ENCODE measurements around the gene NME7.
"Not testable (repeated sequence)": the region's sequence is repeated elsewhere in the genome, so short reads cannot be mapped to it uniquely, and the experiment has no call there.

The NME7 gene

DNA sequence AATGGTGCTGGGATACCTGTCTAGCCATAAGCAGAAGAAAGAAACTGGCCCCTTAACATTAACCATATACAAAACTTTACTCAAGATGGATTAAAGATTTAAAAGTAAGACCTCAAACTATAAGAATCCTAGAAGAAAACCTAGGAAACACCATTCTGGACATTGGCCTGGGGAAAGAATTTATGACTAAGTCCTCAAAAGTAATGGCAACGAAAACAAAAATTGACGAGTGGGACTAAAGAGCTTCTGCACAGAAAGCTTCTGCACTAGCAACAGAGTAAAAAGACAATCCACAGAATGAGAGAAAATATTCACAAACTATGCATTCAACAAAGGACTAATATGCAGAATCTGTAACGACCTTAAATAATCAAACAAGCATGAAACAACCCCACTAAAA lies 66.7 kb downstream of the NME7 start:
- no peak for DNase-seq (ENCODE audit: low spot score)

DNA sequence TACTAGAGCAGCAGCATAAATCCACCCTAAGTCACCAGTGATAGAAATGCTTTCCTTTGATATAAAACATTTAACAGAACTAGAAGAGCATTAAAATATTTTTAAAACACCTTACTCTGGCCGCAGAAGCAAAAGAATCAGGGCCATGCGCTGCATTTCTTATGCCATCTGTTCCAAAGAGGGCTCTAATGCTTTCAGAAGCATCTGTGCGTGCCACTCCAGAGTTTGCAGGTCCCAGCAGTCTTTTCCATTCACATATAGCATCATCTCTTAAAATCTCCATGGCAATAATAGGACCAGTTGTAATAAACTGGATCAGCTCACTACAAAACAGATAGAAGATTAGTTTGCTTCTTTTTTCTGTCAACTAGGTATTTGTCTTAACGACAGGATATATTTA lies 69.2 kb downstream of the NME7 start:
- DNase-seq (ENCODE audit: low spot score): no peak

DNA sequence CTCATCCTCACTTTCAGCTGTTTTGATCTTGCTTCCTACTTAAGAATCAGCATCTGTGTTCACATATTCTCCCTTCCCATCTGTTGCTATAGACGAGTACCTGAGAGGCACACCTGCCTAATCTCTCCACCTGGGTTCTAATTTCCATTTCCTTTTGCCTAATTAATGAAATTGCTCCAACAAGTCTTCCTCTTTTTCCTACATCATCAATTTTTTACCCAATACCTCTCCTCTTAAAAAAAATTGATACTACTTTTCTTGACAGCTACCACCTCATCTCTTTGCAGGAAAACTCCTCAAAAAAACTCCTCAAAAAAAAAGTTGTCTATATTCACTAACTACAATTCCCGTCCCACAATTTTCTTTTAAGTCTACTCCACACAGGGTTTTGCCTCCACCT lies 71.8 kb downstream of the NME7 start:
- DNase-seq (ENCODE audit: low spot score): no peak

DNA sequence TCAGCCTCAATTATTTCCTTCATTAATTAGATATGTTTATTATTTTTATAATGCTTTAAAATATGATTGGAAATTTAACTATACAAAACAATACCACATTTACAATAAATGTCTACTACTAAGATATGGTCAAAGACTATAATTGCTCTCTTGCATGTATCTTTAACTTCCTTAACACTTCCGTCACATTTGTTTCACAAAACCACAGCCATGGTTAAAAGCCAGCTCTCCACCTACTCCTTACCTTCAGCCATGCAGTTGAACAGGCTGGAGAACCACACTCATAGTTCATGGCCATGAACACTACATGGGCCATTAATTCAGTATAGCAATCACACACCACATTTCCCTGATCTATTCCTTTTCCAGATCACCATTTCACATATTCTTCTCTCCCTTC lies 72.2 kb downstream of the NME7 start:
- no peak for DNase-seq (ENCODE audit: low spot score)

DNA sequence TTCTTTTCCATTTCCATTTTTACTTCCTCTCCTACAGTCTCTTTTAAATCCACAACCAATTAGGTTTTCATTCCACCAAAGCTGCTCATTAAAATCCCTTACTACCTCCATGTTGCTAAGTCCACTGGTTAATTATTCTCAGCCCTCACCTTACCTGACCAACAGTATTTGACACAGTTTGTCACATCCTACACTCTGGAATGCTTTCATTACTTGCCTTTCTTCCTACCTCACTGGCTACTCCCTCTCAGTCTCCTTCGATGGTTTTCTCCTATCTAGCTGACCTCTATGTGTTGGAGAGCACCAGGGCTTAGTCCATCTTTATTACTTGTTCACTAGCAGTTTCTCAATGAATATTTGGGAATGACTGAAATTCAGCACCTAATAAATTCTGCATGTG lies 78.6 kb downstream of the NME7 start:
- DNase-seq (ENCODE audit: low spot score): no peak

DNA sequence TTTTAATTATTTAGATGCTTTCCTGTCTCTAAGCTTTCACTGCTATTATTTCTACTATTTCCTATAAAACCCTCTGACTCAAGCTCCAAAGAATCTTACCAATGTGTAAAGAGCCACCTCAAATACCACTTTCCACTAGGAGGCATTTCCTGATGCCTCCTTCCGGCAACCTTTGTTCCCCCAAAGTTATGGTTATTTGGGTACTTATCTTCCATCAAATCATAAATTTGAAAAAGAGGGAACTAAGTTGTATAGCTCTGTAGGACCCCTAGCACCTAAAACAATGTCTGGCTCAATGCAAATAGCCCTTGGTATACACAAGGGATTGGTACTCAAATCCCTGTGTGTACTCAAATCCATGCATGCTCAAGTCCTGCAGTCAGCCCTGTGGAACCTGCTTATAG lies 79.6 kb downstream of the NME7 start:
- DNase-seq (ENCODE audit: low spot score): peak; percentile 12

DNA sequence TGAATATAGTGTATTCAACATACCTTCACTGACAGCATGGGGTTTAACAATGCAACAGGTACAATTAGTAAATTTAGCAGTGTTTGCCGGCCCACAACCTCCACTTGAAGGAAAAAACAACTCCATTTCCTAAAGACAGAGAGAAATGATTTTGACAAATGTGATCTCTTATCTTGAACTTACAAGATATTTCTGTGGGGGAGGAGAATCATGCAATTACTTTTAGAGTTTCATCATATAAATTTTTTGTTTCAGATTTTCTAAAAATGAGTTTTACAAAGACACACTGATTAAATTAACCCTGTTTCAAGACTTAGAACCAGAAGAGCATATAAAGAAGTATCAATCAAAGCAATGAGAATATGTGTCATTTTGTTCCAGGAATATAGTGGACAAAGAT lies 80.3 kb downstream of the NME7 start:
- DNase-seq (ENCODE audit: low spot score): no peak

DNA sequence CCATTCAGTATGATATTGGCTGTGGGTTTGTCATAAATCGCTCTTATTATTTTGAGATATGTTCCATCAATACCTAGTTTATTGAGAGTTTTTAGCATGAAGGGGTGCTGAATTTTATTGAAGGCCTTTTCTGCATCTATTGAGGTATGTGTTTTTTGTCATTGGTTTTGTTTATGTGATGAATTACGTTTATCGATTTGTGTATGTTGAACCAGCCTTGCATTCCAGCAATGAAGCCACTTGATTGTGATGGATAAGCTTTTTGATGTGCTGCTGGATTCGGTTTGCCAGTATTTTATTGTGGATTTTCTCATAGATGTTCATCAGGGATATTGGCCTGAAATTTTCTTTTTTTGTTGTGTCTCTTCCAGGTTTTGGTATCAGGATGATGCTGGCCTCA lies 86.0 kb downstream of the NME7 start:
- DNase-seq (ENCODE audit: low spot score): not testable (repeated sequence)

DNA sequence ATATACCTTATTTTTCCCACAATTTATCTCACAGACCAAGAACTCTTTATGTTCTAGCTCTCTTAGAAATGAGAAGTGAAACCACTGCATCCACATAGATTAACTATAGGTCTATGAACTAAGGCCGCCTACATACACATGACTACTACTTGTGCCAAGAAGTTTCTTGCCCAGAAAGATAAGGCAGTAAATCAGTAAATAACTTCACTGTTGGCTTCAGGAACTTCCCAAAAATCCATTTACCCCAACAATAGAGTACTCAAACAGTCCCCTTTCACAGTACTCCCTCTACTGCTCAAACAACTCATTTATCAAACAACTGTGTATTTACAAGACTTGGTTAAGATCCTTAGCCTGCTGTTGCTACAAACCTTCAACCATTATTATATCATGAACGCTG lies 96.5 kb downstream of the NME7 start:
- no peak for DNase-seq (ENCODE audit: low spot score)

DNA sequence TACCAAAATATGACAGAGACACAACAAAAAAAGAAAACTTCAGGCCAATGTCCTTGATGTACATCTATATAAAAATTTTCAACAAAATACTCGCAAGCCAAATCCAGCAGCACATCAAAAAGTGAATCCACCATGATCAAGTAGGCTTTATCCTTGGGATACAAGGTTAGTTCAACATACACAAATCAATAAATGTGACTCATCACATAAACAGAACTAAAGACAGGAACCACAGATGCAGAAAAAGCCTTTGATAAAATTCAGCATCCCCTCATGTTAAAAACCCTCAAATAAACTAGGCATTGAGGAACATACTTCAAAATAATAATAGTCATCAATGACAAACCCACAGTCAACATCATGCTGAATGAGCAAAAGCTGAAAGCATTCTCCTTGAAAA lies 101.5 kb downstream of the NME7 start:
- DNase-seq (ENCODE audit: low spot score): no peak

DNA sequence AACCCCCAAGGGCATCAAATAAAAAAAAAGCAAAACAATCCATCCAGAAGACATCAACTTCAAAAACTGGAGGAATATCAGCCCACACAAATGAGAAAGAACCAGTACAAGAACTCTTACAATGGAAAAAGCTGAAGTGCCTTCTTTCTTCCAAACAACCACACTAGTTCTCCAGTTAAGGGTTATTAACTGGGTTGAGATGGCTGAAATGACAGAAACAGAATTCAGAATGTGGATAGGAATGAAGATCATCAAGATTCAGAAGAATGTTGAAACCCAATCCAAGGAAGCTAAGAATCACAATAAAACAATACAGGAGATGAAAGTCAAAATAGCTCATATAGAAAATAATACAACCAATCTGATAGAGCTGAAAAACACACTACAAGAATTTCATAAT lies 104.5 kb downstream of the NME7 start:
- DNase-seq (ENCODE audit: low spot score): no peak

DNA sequence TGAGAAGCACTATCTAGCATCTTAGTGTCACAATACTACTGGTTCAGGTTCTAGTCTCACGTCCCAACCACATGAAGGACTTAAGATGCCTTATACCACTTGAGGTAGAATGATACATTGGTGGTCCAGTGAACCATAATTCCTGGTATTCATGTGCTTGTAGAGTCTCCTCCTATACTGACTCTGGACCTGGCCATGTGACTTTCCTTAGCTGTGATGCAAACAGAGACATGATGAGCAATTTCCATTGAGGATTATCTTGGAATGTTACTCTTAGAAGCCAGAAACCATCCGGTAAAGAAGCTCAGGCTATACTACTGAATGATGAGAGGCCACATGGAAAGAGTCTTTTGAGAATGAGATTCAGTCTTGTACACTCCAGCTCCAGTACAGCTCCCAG lies 105.7 kb downstream of the NME7 start:
- DNase-seq (ENCODE audit: low spot score): no peak

DNA sequence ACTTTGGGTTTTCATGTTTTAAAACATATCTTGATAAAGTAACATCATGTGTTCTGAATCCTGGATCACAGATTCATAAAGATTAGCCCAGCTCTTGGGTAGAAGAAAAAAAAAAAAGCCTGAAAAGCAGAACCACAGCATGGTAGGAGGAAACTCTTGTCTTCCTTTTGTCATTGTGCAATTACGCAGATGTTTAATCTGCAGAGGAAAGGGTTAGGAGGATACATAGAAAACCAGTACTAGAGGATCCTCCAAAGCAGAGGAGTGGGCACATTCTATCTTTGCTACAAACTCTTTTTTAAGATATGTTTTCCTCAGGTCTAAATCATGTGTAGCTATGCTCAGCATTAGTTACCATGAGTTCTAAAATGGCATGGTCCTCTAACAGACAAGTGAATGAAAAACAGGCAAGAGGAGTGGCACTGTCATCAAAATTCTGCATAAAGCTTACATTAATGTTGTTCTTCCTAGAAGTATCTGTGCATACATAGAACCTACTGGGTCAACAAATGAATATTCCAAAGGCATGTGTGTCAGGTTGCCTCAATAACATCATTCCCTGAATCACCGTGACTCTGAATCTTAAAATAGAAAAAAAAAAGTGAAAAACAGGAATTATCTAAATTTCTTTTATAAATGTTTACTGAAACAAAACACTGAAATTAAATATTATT lies 107.0 kb downstream of the NME7 start:
- no peak for DNase-seq (ENCODE audit: low spot score)

DNA sequence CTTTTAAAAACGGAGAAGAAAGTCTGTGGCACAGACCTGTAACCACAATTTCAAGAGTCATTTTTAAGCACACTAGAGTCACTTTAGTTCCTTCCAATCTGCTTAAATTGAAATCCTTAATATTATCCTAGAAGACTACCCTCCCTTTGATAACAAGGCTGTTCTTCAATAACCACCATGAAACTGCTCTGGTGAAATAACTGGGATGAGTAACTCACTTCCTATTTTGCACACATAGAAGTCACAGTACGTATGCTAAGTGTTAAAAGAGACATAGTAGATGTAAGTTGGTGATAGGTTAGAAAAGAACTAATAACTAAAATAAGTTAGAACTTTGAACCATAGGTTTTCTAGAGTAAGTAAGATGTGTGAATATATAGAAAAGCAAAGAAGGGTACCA lies 107.8 kb downstream of the NME7 start:
- no peak for DNase-seq (ENCODE audit: low spot score)

DNA sequence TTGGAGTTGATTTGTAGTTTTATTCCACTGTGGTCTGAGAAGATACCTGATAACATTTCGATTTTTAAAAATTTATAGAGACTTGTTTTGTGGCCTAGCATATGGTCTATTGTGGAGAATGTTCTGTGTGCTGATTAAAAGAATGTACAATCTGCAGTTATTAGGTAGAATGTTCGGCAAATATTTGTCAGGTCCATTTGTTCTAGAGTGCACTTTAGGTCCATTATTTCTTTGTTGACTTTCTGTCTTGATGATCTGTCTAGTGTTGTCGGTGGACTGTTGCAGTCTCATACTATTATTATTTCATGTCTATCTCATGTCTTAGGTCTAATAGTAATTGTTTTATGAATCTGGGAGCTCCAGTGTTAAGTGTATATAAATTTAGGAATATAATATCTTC lies 116.8 kb downstream of the NME7 start:
- DNase-seq (ENCODE audit: low spot score): no peak

DNA sequence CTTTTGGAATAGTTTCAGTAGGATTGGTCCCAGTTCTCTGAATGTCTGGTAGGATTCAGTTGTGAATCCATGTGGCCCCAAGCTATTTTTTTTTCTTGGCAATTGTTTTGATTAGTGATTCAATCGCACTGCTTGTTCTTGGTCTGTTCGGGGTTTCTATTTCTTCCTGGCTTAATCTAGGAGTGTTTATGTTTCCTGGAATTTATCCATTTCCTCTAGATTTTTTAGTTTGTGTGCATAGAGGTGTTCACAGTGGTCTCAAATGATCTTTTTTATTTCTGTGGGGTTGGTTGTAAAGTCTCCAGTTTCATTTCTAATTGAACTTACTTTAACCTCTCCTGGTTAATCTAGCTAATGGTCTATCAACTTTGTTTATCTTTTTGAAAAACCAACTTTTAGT lies 117.6 kb downstream of the NME7 start:
- DNase-seq (ENCODE audit: low spot score): no peak

DNA sequence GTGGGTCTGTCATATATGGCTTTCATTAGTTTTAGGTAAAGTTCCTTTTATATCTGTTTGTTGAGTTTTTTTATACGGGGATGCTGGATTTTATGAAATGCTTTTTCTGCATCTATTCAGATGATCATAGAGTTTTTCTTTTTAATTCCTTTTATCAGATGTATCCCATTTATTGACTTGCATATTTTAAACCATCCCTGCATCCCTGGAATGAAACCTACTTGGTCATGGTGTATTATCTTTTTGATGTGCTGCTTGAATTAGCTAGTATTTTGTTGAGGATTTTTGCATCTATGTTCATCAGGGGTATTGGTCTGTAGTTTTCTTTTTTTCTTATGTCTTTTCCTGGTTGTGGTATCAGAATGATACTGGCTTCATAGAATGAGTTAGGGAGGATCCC lies 118.0 kb downstream of the NME7 start:
- no peak for DNase-seq (ENCODE audit: low spot score)

DNA sequence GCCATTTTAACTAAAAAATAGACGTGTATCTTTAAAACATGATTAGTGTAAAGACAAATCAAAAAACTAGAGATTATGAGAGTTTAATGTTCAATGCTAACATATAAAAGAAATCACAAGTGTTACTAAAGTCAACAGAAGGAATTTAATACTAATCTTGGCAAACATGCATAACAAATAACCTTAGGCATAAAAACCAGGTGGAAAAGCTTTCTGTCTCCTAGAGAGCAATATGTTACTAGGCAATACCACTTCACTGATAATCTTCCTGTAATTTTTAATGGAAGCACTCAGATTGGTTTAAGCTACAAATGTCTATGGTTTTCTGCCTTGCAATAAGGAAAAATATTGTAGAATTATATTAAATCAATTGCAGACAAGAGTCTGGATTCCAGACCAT lies 121.9 kb downstream of the NME7 start:
- no peak for DNase-seq (ENCODE audit: low spot score)

DNA sequence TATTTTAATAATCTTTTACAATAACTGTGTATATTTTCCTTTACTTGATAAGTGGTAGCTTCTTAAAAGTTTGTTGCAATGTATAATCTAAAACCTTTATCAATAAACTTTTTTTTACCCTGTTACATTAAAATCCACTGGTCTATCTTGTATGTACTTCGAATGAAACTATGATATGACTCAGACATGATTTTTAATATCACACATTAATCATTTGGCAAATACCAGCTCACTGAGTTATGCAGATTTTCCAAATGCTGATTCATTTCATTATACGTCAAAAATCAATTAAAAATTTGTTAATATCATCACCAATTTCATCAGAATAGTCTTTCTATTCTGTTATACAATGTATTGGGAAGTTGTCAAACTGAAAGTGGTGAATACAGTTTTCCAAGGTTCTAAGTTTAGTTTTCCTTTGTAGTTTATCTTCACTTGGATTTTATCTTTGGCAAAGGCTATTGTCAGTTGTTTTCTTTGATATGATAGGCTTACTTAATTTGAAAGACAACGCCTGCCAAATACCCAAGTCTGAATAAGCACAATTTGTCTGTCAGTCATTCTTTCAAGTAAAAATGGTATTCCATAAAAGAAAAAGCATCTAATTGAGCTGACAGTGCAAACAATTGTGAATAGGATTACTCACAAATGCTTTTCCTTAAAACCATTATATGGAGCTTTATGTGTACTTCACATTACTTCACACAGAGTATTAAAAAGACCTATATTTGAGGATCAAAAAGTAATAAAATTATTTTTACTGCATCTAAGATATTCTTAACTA lies 127.0 kb downstream of the NME7 start:
- DNase-seq (ENCODE audit: low spot score): no peak

DNA sequence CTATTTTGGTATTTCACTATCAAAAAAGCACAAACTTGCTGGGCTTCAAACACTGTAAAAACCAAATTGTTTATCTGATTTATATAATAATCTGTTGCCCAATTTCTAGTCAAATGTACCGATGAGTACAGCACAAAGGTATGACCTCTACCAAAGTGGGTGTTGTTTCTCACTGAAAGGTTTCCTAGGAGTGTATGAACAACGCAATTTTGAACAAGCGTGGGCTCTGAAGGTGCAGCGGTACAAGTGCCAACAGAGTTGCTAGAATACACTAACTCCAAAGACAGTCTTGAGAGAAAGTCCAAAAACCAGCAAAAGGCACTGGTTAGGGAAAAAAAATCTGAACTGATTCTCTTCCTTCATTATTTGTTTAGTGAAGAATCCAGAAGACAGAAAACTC lies 130.7 kb downstream of the NME7 start:
- DNase-seq (ENCODE audit: low spot score): no peak

DNA sequence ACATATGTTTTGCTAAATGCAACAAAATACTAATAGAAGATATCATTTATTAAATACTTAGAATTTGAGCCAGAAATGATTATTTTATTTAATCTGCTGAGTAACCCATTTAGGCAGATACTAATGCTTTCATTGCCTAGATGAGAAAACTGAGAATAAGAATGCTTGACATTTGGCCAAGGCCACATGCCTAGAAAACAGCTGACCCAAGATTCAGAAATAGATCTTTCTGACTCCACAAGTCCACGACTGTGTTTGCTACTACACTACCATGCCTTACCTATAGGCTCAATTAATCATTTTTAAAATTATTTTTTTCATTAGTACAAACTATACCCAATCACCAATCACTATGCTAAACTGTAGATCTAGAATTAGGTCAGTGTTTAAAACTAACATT lies 131.5 kb downstream of the NME7 start:
- no peak for DNase-seq (ENCODE audit: low spot score)

DNA sequence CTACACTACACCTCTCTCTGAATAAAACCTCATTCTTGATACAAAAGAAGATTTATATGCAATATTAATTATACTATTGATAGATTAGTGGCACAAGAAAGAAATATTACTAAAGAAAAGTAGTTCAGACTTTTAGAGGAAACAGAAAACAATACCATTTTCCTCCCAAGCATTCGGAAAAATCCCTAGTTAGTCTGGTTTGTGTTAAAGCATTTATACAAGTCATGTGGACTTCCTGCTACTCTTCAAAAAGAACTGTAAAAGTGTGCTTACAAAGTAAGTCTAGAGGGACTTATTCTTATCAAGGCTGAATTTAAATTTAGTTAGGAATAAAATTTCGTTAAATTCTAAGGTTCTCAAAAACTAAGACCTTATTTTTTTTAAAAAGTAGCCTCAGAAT lies 132.0 kb downstream of the NME7 start:
- DNase-seq (ENCODE audit: low spot score): no peak

DNA sequence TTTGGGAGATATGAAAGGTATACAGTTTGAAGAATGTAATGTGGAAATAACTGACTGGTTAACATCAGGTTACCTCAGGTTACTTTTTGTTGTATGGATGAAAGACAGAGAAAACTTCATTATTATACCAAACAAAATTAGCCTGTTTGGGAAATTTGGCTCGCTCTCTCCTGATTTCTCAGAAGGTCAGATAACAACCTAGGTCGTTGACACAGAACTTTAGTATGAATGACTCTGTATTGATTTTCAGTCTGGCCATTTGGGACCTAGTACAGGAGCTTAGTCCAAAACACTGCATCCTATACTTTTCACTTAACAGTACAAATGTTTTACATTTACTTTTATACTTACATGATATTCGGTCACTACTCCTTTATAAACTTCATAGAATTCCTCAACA lies 132.8 kb downstream of the NME7 start:
- DNase-seq (ENCODE audit: low spot score): no peak

DNA sequence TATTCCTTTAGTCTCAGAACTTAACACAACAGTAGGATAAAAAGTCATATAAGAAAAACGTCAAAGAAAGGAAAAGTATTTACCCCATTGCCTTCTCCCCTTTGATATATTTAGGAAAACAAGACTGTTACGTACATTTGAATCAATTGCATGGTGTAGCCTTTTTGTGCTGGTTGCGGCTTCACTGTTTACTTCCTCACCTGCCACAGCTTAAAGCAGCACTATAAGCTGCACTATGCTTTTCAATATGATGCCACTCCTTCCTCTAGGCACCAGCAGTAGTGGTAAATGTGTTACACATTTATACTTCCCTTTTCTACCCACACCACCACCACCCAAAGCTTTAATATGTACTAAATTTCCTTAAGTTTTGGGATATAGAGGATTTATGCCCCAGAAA lies 150.0 kb downstream of the NME7 start:
- no peak for DNase-seq (ENCODE audit: low spot score)
